T-cell (primary cell): Measurements from ENCODE around the gene GALE. TPM values are rescaled to one million over a fixed set of nuclear protein-coding genes. Genes with fewer than 3 reads are reported as not detected.

Experiments
- ATAC-seq, 4 experiments: fragments of 200-7000 bp in 3 of 4; fragments of 150-1000 bp in 1 of 4; cut with Tn5 transposase; replicated peaks in 1 of 4; 1 replicate in 3 of 4; 2 replicates in 1 of 4; pipeline ENCODE4 v1.10.0; 2021; ENCODE audit warnings: moderate library complexity in 3 of 4, mild to moderate bottlenecking in 2 of 4, moderate number of reproducible peaks in 1 of 4
- CTCF ChIA-PET, 2 donors: fragments of 300-600 bp; sonication (Branson Sonifier 250); formaldehyde crosslinking; loops; one replicate each; lab custom pipeline; 2022; ENCODE audit warnings: antibody characterized with exemption in 2 of 2; lab: Charles Lee
- POLR2A ChIA-PET, 2 donors: fragments of 300-600 bp; sonication (Branson Sonifier 250); formaldehyde crosslinking; loops; one replicate each; lab custom pipeline; 2022; ENCODE audit warnings: antibody characterized with exemption in 2 of 2; lab: Charles Lee
- DNase-seq, 35 experiments: peaks; one replicate each; pipeline versions ENCODE4 v3.0.0 to v3.0.0-alpha.2; 2013 to 2023
- H3K27ac ChIP-seq: one replicate; pipeline ENCODE4 v1.5.1; 2013; ENCODE audit warnings: low read length
- H3K27me3 ChIP-seq, 2 experiments: replicated peaks in 1 of 2; 1 replicate in 1 of 2; 2 replicates in 1 of 2; pipeline versions ENCODE4 v1.6.1 to v1.7.0; 2013; ENCODE audit warnings: low read length in 1 of 2, mixed read lengths in 1 of 2; ENCODE audit not compliant: control insufficient read depth in 2 of 2, insufficient read depth in 2 of 2; ENCODE audit errors: extremely low read depth in 1 of 2
- H3K36me3 ChIP-seq, 2 donors: 1 replicate in 1 of 2; 2 replicates in 1 of 2; pipeline versions ENCODE4 v1.6.1 to v1.7.0; 2013; ENCODE audit warnings: low read length in 1 of 2; ENCODE audit not compliant: control insufficient read depth in 2 of 2, insufficient read depth in 1 of 2; ENCODE audit errors: extremely low read depth in 1 of 2
- H3K4me1 ChIP-seq, 2 experiments: 1 replicate in 1 of 2; 2 replicates in 1 of 2; pipeline versions ENCODE4 v1.6.1 to v1.7.0; 2013; ENCODE audit warnings: low read length in 2 of 2, mixed read lengths in 1 of 2; ENCODE audit not compliant: insufficient read depth in 2 of 2, control insufficient read depth in 1 of 2; ENCODE audit errors: extremely low read depth in 1 of 2
- H3K4me3 ChIP-seq, 2 donors: 1 replicate in 1 of 2; 2 replicates in 1 of 2; pipeline versions ENCODE4 v1.5.1 to v1.7.0; 2013; ENCODE audit warnings: mild to moderate bottlenecking in 2 of 2, low read length in 1 of 2, moderate library complexity in 1 of 2; ENCODE audit not compliant: control insufficient read depth in 1 of 2; ENCODE audit errors: extremely low read depth in 1 of 2
- H3K9me3 ChIP-seq: 2 replicates; pipeline ENCODE4 v1.7.0; 2013
- H3K27ac Mint-ChIP-seq, 2 donors: one replicate each; pipeline ENCODE4 v1.8.0; 2020 to 2021; ENCODE audit warnings: mild to moderate bottlenecking in 2 of 2, mixed read lengths in 2 of 2
- H3K27me3 Mint-ChIP-seq, 2 donors: one replicate each; pipeline ENCODE4 v1.8.0; 2021 to 2022; ENCODE audit warnings: mixed read lengths in 2 of 2
- H3K36me3 Mint-ChIP-seq: one replicate; pipeline ENCODE4 v1.8.0; 2021; ENCODE audit warnings: mixed read lengths
- H3K4me1 Mint-ChIP-seq, 3 donors: one replicate each; pipeline ENCODE4 v1.8.0; 2020 to 2022; ENCODE audit warnings: mixed read lengths in 3 of 3, mild to moderate bottlenecking in 1 of 3
- H3K4me3 Mint-ChIP-seq, 3 donors: one replicate each; pipeline ENCODE4 v1.8.0; 2020 to 2022; ENCODE audit warnings: mild to moderate bottlenecking in 3 of 3, mixed read lengths in 3 of 3, moderate library complexity in 3 of 3
- H3K9me3 Mint-ChIP-seq, 3 donors: one replicate each; pipeline ENCODE4 v1.8.0; 2020 to 2022; ENCODE audit warnings: mixed read lengths in 3 of 3
- WGBS: methylation state at CpG from one replicate; pipeline ENCODE4 v1.1.5; 2013; ENCODE audit warnings: missing lambda C conversion rate; ENCODE audit not compliant: insufficient coverage; 5-methylcytosine and 5-hydroxymethylcytosine counted together
- total RNA-seq, 35 experiments: library from RNA in 6 of 35; stranded (reverse) in 6 of 35; fragments of 120-200 nt in 1 of 35; gene quantifications; one replicate each; pipeline versions ENCODE4 v1.2.1 to v1.2.4 and lab custom pipeline; 2013 to 2026

The GALE gene
- total RNA-seq, 5 donors from 2014 or later (not counting 1 experiment from before 2014, with no cell fraction given): 7.5 to 16.5 (median 12.6) TPM

DNA sequence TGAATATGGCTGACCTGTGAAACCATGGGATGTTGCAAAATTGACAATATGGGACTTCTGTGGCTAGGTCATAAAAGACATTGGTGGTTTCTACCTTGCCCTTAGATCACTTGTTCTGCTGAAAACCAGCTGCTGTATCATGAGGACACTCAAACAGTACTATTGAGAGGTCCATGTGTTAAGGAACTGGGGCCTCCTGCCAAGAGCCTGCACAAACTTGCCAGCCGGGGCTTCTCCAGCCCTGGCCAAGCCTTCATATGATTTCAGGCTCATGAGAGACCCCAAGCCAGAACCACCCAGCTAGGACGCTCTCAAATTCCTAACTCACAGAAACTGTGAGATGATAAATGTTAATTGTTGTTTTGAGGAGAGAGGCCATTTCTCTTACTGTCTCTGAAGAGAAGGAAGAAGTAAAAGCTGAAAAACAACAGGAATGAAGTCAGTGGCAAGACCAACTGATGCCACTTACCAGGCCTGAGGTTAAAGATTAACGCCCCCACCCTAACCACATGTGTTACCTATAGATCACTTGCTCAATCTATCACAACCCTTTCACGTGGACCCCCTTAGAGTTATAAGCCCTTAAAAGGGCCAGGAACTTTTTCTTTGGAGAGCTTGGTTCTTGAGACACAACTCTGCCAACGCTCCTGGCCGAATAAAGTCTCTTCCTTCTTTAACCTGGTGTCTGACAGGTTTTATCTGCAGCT is 26.2 kb downstream of the GALE start:
- ChIA-PET CTCF (interaction anchor here in 1 of 2 donors (0.5 kb wide), 1 partner anchor 76 kb away, joined by 4 read pairs; no protein-coding TSS in a partner anchor), POLR2A (no interaction called here)
- WGBS: 65% methylated on average over 2 of the region's 6 CpGs
- ATAC-seq: no peak
- Mint-ChIP-seq H3K27me3 (no peaks in the 10 kb centered on the region), H3K4me3 (no peak overlapping the region), H3K36me3 (no peaks in the 10 kb centered on the region), H3K4me1 (peaks cover 21 to 38% (median 36%) of the 10 kb centered on the region in 3 donors), H3K27ac (peak overlapping the region in 1 of 2 donors; percentile 23), H3K9me3 (no peaks in the 10 kb centered on the region)
- Histone ChIP-seq H3K4me3 (no peak overlapping the region), H3K27me3 (no peaks in the 10 kb centered on the region), H3K27ac (no peak overlapping the region), H3K4me1 (peaks cover 10 to 22% of the 10 kb centered on the region in 2 experiments), H3K9me3 (no peaks in the 10 kb centered on the region), H3K36me3 (peaks cover 5 to 6% of the 10 kb centered on the region in 2 donors)
- DNase-seq: no peak

DNA sequence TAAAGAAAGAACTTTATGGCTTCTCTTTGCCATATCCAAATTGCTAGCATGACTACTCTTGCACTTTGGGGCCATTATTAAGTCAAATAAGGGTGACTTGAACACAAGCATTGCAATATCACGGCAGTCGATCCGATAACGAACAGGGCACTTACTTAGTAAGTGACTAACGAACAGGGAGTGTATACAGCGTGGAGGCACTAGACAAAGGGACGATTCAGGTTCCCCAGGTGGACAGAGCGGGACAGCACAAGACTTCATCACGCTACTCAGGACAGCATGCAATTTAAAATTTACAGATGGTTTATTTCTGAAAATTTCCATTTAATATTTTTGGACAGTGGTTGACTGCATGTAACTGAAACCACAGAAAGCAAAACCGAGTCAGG is 27.7 kb downstream of the GALE start:
- Histone ChIP-seq H3K27me3 (no peaks in the 10 kb centered on the region), H3K36me3 (peaks cover 5 to 8% of the 10 kb centered on the region in 2 donors), H3K4me3 (no peak overlapping the region), H3K27ac (no peak overlapping the region), H3K9me3 (no peaks in the 10 kb centered on the region), H3K4me1 (peaks cover 3 to 14% of the 10 kb centered on the region in 2 experiments)
- Mint-ChIP-seq H3K27ac (no peak overlapping the region), H3K9me3 (no peaks in the 10 kb centered on the region), H3K36me3 (no peaks in the 10 kb centered on the region), H3K27me3 (no peaks in the 10 kb centered on the region), H3K4me1 (peaks cover 13 to 30% (median 29%) of the 10 kb centered on the region in 3 donors), H3K4me3 (no peak overlapping the region)
- ATAC-seq: no peak
- CTCF ChIA-PET: interaction anchor here in 1 of 2 donors (0.6 kb wide), 1 partner anchor 9 kb away, joined by 4 read pairs; no protein-coding TSS in a partner anchor
- 98% methylated on average over 9 of the region's 10 CpGs for WGBS
- POLR2A ChIA-PET: interaction anchor here in 1 of 2 donors (0.6 kb wide), 1 partner anchor 235 kb away, joined by 3 read pairs; no protein-coding TSS in a partner anchor
- DNase-seq: no peak

DNA sequence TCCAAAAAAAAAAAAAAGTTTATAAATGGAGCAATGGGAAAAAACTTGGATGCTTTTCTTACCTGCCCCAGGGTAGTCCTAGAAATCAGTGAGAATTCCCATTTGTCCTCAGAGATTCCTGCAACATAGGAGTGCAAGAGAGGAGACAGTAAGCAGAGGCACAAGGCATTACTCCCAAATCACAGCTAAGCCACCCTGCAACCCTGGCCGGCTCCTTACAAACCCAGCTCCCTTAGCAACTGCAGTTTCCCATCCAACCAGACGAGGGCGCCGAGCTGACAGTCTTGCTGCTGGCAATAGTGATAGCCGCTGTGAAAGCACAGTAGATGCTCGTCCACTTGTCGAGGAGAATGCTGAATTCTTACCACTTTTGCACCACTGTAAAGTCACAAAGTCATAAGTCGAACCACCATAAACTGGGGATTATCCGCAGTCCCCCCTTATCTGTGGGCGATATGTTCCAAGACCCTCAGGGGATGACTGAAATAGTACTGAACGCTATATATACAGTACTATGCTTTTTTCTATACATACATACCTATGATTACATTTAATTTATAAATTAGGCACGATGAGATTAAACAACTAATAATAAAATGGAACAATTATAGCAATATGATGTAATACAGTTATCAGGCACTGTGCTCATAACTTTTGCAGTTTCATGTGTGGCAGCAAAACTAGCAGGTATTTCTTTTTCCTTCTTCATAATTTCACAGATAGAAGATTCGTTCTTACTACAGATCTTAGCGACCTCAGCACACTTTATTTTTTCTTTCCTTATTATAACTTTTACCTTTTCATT is 28.3 kb downstream of the GALE start:
- ATAC-seq (peak; percentile 92 to 97 (median 94)), DNase-seq (peak; percentile 61 to 89 (median 79))
- H3K36me3 ChIP-seq: peaks cover 5 to 13% of the 10 kb centered on the region in 2 donors
- CTCF ChIA-PET: interaction anchor here (0.6 to 2.7 kb wide), 15 partner anchors 9 to 346 kb away, joined by 3 to 24 read pairs (median 4); partner anchors contain the start of gene ELOA (in 1 of the 2)
- WGBS: 20% methylated on average over 6 of the region's 14 CpGs
- no peaks in the 10 kb centered on the region for H3K36me3 Mint-ChIP-seq
- H3K4me3 ChIP-seq: no peak overlapping the region
- H3K9me3 ChIP-seq: no peaks in the 10 kb centered on the region
- no peaks in the 10 kb centered on the region for H3K9me3 Mint-ChIP-seq
- peaks cover 8 to 27% (median 26%) of the 10 kb centered on the region in 3 donors for H3K4me1 Mint-ChIP-seq
- no peak overlapping the region for H3K4me3 Mint-ChIP-seq
- H3K4me1 ChIP-seq: peaks cover 2 to 8% of the 10 kb centered on the region in 2 experiments
- no peaks in the 10 kb centered on the region for H3K27me3 Mint-ChIP-seq
- no peak overlapping the region for H3K27ac ChIP-seq
- POLR2A ChIA-PET: interaction anchor here (0.6 to 0.8 kb wide), 2 partner anchors 13 to 15 kb away, joined by 4 to 10 read pairs; no protein-coding TSS in a partner anchor
- H3K27me3 ChIP-seq: no peaks in the 10 kb centered on the region
- no peak overlapping the region for H3K27ac Mint-ChIP-seq

DNA sequence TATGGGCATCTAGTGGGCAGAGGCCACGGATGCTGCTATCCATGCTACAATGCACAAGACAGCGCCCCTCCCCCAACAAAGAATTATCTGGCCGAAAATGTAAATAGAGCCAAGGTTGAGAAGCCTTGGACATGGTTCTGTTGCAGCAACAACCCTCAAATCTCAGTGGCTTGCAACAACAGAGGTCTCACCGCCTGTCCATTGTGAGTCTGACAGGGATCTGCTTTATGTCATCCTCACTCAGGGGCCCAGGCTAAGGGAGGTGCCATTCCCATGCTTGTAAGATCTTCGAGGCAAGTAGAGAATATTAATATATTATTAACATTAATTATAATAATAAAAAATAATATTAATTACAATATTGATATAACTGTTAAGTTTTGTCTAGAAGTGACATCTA is 31.8 kb downstream of the GALE start:
- no peaks in the 10 kb centered on the region for H3K9me3 ChIP-seq
- DNase-seq (no peak), ATAC-seq (no peak)
- no peaks in the 10 kb centered on the region for H3K27me3 Mint-ChIP-seq
- no peak overlapping the region for H3K27ac ChIP-seq
- H3K4me1 ChIP-seq: peaks cover 0 to 3% of the 10 kb centered on the region in 2 experiments
- H3K9me3 Mint-ChIP-seq: no peaks in the 10 kb centered on the region
- 83% methylated on average over 3 of the region's 5 CpGs for WGBS
- H3K36me3 ChIP-seq: peaks cover 5 to 18% of the 10 kb centered on the region in 2 donors
- ChIA-PET CTCF (interaction anchor here in 1 of 2 donors (0.7 kb wide), 2 partner anchors 184 to 254 kb away, joined by 4 read pairs; no protein-coding TSS in a partner anchor), POLR2A (interaction anchor here in 1 of 2 donors (0.6 kb wide), 1 partner anchor 185 kb away, joined by 4 read pairs; no protein-coding TSS in a partner anchor)
- H3K27ac Mint-ChIP-seq: no peak overlapping the region
- H3K27me3 ChIP-seq: no peaks in the 10 kb centered on the region
- peaks cover 7 to 8% (median 8%) of the 10 kb centered on the region in 3 donors for H3K4me1 Mint-ChIP-seq
- no peaks in the 10 kb centered on the region for H3K36me3 Mint-ChIP-seq
- no peak overlapping the region for H3K4me3 Mint-ChIP-seq
- H3K4me3 ChIP-seq: no peak overlapping the region

GRCh38 chr1:23763041-23763577 is 37.4 kb downstream of the GALE start:
- ChIA-PET POLR2A (no interaction called here), CTCF (no interaction called here)
- H3K36me3 Mint-ChIP-seq: peaks cover 18% of the 10 kb centered on the region
- peaks cover 2 to 5% (median 3%) of the 10 kb centered on the region in 3 donors for H3K4me1 Mint-ChIP-seq
- ATAC-seq: no peak
- WGBS: 98% methylated on average over 6 of the region's 7 CpGs
- no peaks in the 10 kb centered on the region for H3K27me3 Mint-ChIP-seq
- no peaks in the 10 kb centered on the region for H3K9me3 ChIP-seq
- H3K27ac Mint-ChIP-seq: no peak overlapping the region
- no peak for DNase-seq
- H3K27ac ChIP-seq: no peak overlapping the region
- peaks cover 6 to 46% of the 10 kb centered on the region in 2 donors for H3K36me3 ChIP-seq
- no peaks in the 10 kb centered on the region for H3K9me3 Mint-ChIP-seq
- no peak overlapping the region for H3K4me3 ChIP-seq
- no peaks in the 10 kb centered on the region for H3K27me3 ChIP-seq
- no peak overlapping the region for H3K4me3 Mint-ChIP-seq
- no peaks in the 10 kb centered on the region for H3K4me1 ChIP-seq

GRCh38 chr1:23759277-23759676 is 41.3 kb downstream of the GALE start:
- WGBS: 83% methylated on average over 2 of the region's 4 CpGs
- CTCF ChIA-PET: no interaction called here

More at GRCh38 chr1:23759277-23759676, 41.3 kb downstream of the GALE start:
- H3K36me3 Mint-ChIP-seq: peaks cover 28% of the 10 kb centered on the region
- Histone ChIP-seq H3K27ac (no peak overlapping the region), H3K36me3 (peaks cover 18 to 73% of the 10 kb centered on the region in 2 donors), H3K4me3 (no peak overlapping the region), H3K4me1 (no peaks in the 10 kb centered on the region), H3K9me3 (no peaks in the 10 kb centered on the region), H3K27me3 (no peaks in the 10 kb centered on the region)
- no peaks in the 10 kb centered on the region for H3K27me3 Mint-ChIP-seq
- POLR2A ChIA-PET: no interaction called here
- no peak for ATAC-seq
- no peaks in the 10 kb centered on the region for H3K9me3 Mint-ChIP-seq
- H3K27ac Mint-ChIP-seq: no peak overlapping the region
- DNase-seq: no peak
- peaks cover 2 to 5% (median 3%) of the 10 kb centered on the region in 3 donors for H3K4me1 Mint-ChIP-seq
- H3K4me3 Mint-ChIP-seq: no peak overlapping the region
